Measurements from ENCODE around the gene RASSF8. TPM values are rescaled to one million over a fixed set of nuclear protein-coding genes. Genes with fewer than 3 reads are reported as not detected.

The RASSF8 gene
- total RNA-seq, 1 donor from 2014 or later: 26.7 TPM

- no peak for DNase-seq
- ATAC-seq (ENCODE audit: poor library complexity): no peak
- intact Hi-C loops (cut with DNase I): no loop called here
These were observed 122.4 kb downstream of the RASSF8 start for GRCh38 chr12:26080911-26081310.

GRCh38 chr12:26086936-26087335 is 128.5 kb downstream of the RASSF8 start:
- DNase-seq (no peak), ATAC-seq (ENCODE audit: poor library complexity) (no peak)
- intact Hi-C loops (cut with DNase I): no loop called here

- DNase-seq (no peak), ATAC-seq (ENCODE audit: poor library complexity) (no peak)
- intact Hi-C loops (cut with DNase I): no loop called here
These were observed 130.5 kb downstream of the RASSF8 start for GRCh38 chr12:26088998-26089397.

GRCh38 chr12:26090836-26091510 is 132.5 kb downstream of the RASSF8 start:
- DNase-seq: no peak
- intact Hi-C loops (cut with DNase I): no loop called here
- no peak for ATAC-seq (ENCODE audit: poor library complexity)

- intact Hi-C loops (cut with DNase I): no loop called here
These were observed 133.3 kb downstream of the RASSF8 start for GRCh38 chr12:26091822-26092221.

GRCh38 chr12:26092346-26093105 is 134.0 kb downstream of the RASSF8 start:
- intact Hi-C loops (cut with DNase I): no loop called here
- DNase-seq (no peak), ATAC-seq (ENCODE audit: poor library complexity) (no peak)

More at GRCh38 chr12:26091822-26092221, 133.3 kb downstream of the RASSF8 start:
- DNase-seq (no peak), ATAC-seq (ENCODE audit: poor library complexity) (no peak)

- ATAC-seq (ENCODE audit: poor library complexity) (no peak), DNase-seq (no peak)
- intact Hi-C loops (cut with DNase I): no loop called here
These were observed 136.7 kb downstream of the RASSF8 start for GRCh38 chr12:26095186-26095585.

- intact Hi-C loops (cut with DNase I): no loop called here
- DNase-seq (no peak), ATAC-seq (ENCODE audit: poor library complexity) (no peak)
These were observed 137.6 kb downstream of the RASSF8 start for GRCh38 chr12:26096036-26096435.

- peak; percentile 99 for ATAC-seq (ENCODE audit: poor library complexity)
- intact Hi-C loops (cut with DNase I): no loop called here
- DNase-seq: peak; percentile 66
These were observed 138.8 kb downstream of the RASSF8 start for GRCh38 chr12:26097046-26097878.

GRCh38 chr12:26100666-26101349 is 142.3 kb downstream of the RASSF8 start:
- ATAC-seq (ENCODE audit: poor library complexity): no peak
- no peak for DNase-seq
- intact Hi-C loops (cut with DNase I): no loop called here

- DNase-seq: no peak
- ATAC-seq (ENCODE audit: poor library complexity): no peak
- intact Hi-C loops (cut with DNase I): no loop called here
These were observed 142.9 kb downstream of the RASSF8 start for GRCh38 chr12:26101350-26101734.

GRCh38 chr12:26101763-26102162 is 143.3 kb downstream of the RASSF8 start:
- intact Hi-C loops (cut with DNase I): no loop called here
- DNase-seq: no peak
- no peak for ATAC-seq (ENCODE audit: poor library complexity)

GRCh38 chr12:26102953-26103352 is 144.5 kb downstream of the RASSF8 start:
- DNase-seq: no peak
- ATAC-seq (ENCODE audit: poor library complexity): peak; percentile 39
- intact Hi-C loops (cut with DNase I): no loop called here

GRCh38 chr12:26106347-26106746 is 147.9 kb downstream of the RASSF8 start:
- intact Hi-C loops (cut with DNase I): no loop called here
- DNase-seq: no peak
- ATAC-seq (ENCODE audit: poor library complexity): no peak

- intact Hi-C loops (cut with DNase I): no loop called here
- no peak for DNase-seq
- no peak for ATAC-seq (ENCODE audit: poor library complexity)
These were observed 150.4 kb downstream of the RASSF8 start for GRCh38 chr12:26108915-26109314.

GRCh38 chr12:26109343-26109881 is 150.9 kb downstream of the RASSF8 start:
- DNase-seq (peak; percentile 42), ATAC-seq (ENCODE audit: poor library complexity) (no peak)
- intact Hi-C loops (cut with DNase I): no loop called here

GRCh38 chr12:26112232-26112631 is 153.8 kb downstream of the RASSF8 start:
- DNase-seq (no peak), ATAC-seq (ENCODE audit: poor library complexity) (no peak)
- intact Hi-C loops (cut with DNase I): no loop called here

- intact Hi-C loops (cut with DNase I): no loop called here
- ATAC-seq (ENCODE audit: poor library complexity): no peak
- DNase-seq: no peak
These were observed 154.2 kb downstream of the RASSF8 start for GRCh38 chr12:26112703-26113147.

Data from Right ventricle myocardium superior (tissue), 1 donor.